ENCODE results near the gene PEX7. TPM values are rescaled to one million over a fixed set of nuclear protein-coding genes. Genes with fewer than 3 reads are reported as not detected.

The PEX7 gene, protein sequence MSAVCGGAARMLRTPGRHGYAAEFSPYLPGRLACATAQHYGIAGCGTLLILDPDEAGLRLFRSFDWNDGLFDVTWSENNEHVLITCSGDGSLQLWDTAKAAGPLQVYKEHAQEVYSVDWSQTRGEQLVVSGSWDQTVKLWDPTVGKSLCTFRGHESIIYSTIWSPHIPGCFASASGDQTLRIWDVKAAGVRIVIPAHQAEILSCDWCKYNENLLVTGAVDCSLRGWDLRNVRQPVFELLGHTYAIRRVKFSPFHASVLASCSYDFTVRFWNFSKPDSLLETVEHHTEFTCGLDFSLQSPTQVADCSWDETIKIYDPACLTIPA
- 4.4 to 5.9 TPM (median 5.2 TPM) in 5 replicates for total RNA-seq (2022; extraction: Qiagen RNA extraction; ENCODE audit: low read depth)

DNA sequence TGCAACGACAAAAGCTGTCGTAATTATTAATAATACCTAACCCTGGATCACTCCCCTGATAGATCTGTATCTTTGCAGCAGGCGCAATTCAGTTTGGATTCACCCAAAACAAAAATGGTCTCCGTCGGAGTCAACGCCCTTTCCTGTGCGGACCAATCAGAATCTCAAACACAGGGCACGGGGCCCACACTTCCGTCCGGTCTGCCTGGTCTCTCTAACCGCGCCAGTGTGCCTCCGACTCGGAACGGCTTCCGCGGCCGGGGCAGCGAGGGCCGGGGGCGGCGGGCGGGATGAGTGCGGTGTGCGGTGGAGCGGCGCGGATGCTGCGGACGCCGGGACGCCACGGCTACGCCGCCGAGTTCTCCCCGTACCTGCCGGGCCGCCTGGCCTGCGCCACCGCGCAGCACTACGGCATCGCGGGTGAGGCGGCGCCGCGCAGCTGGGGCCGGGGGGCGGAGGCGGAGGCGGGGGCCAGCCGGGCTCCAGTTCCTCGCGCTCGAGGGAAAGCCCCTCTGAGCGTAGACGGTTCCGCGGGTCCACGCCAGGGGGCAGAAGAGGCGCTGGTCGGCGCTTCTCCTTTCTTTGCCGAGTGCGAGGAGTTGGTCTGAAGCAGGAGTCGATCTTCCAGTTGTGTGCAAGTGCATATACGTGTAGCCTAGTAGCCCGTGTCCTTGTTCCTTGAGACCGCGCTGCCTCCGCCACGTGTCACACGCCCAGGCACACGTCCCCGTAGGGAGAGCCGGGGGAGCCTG, at the start of gene PEX7:
Gene PEX7, plus strand, starts transcription at position 217 of the 752 bp plus-strand sequence. Its CDS starts 74 bp downstream, at position 291.

DNA sequence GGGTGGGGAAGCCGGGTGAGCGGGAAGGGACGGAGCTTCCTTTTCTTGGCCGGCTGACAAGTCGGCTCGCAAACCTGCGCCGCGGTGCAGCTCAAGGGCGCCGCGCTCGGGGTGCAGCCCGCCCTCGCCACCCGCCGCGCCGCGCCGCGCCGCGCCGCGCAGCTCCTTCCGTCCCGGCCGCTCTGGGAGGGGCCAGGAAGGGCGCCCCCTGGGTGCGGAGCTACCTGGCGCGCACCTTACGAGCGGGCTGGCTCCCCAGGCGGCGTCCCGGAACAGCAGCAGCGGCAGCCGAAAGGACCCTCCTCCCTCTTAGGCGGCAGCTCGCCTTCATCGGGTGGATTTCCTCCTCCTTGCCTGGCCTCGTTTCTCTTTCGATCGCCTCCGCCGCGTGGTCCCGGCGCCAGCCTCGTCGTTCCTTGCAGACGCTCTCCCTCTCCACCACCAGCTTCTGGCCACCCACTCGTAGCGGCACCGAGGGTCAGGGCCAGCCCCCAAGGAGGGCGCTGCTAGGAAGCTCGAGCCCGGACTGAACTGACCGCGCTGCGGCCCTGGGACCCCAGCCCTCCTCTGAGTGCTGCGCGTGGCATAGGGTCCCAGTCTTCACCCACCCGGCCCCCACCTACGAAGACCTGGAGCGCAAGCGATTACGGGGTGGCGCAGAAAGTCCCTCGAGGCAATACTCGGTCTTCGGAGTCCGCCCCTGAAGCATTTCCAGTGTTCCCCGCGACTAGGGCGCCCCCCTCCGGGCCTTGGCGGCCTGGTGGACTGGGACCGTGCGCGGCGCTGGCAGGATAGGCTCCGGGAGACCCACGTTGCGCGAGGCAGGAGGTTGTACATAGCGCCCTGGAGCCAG, 29.8 kb upstream of the PEX7 start, which contains the start of gene MAP3K5:
Gene MAP3K5, minus strand, starts transcription at position 68 of the 853 bp plus-strand sequence. CDS start 320 bp downstream, outside the sequence.

GRCh38 chr6:136921936-136922684, 99.7 kb downstream of the PEX7 start, which contains the start of gene SLC35D3:
Gene SLC35D3 (plus strand): TSS chr6:136922301. CDS start chr6:136922429, 128 bp downstream.

Other genes starting within 250 kb of the PEX7 start
- 2.3 to 3.3 TPM (median 2.7 TPM) in 5 replicates for gene MAP3K5, start 30.1 kb upstream of the PEX7 start, total RNA-seq (2022; extraction: Qiagen RNA extraction; ENCODE audit: low read depth)
- 0.10 to 0.11 TPM in 2 of 5 replicates, not detected in the others for gene SLC35D3, start 99.7 kb downstream of the PEX7 start, total RNA-seq (2022; extraction: Qiagen RNA extraction; ENCODE audit: low read depth)
- gene IL20RA, start 222.4 kb downstream of the PEX7 start, total RNA-seq (2022; extraction: Qiagen RNA extraction; ENCODE audit: low read depth), result not detected in 5 replicates